GM23248 (cell line): ENCODE measurements around the gene ITPA. TPM values are rescaled to one million over a fixed set of nuclear protein-coding genes. Genes with fewer than 3 reads are reported as not detected.

Experiments
- DNase-seq: peaks from one replicate; pipeline ENCODE4 v3.0.0-alpha.2; 2015
- H2AFZ ChIP-seq: fragments of 200-600 bp; sonication (generic); 2 replicates; pipeline ENCODE4 v1.6.1; 2016; ENCODE audit warnings: antibody characterized with exemption
- H3F3A ChIP-seq: fragments of 200-600 bp; sonication (generic); 2 replicates; pipeline ENCODE4 v1.6.1; 2016; ENCODE audit warnings: mild to moderate bottlenecking, antibody characterized with exemption, mixed run types; ENCODE audit not compliant: insufficient read depth
- H3K27ac ChIP-seq: fragments of 200-600 bp; sonication (generic); 2 replicates; pipeline ENCODE4 v1.5.1; 2016; ENCODE audit warnings: mild to moderate bottlenecking
- H3K27me3 ChIP-seq: fragments of 200-600 bp; sonication (generic); replicated peaks from 2 replicates; pipeline ENCODE4 v1.6.1; 2016; ENCODE audit warnings: mild to moderate bottlenecking; ENCODE audit not compliant: insufficient read depth
- H3K36me3 ChIP-seq: fragments of 200-600 bp; sonication (generic); 2 replicates; pipeline ENCODE4 v1.6.1; 2016; ENCODE audit warnings: low read depth, mild to moderate bottlenecking
- H3K4me1 ChIP-seq: fragments of 200-600 bp; sonication (generic); 2 replicates; pipeline ENCODE4 v1.6.1; 2016; ENCODE audit warnings: mild to moderate bottlenecking; ENCODE audit not compliant: insufficient read depth
- H3K4me2 ChIP-seq: fragments of 200-600 bp; sonication (generic); one replicate; pipeline ENCODE4 v1.6.1; 2016; ENCODE audit warnings: mild to moderate bottlenecking; ENCODE audit not compliant: unreplicated experiment
- H3K4me3 ChIP-seq: fragments of 200-600 bp; sonication (generic); 2 replicates; pipeline ENCODE4 v1.5.1; 2016; ENCODE audit warnings: mild to moderate bottlenecking
- H3K79me2 ChIP-seq: fragments of 200-600 bp; sonication (generic); 2 replicates; pipeline ENCODE4 v1.6.1; 2016; ENCODE audit warnings: mild to moderate bottlenecking; ENCODE audit not compliant: insufficient read depth
- H3K9ac ChIP-seq: fragments of 200-600 bp; sonication (generic); 2 replicates; pipeline ENCODE4 v1.6.1; 2016; ENCODE audit warnings: mild to moderate bottlenecking
- H3K9me2 ChIP-seq: fragments of 200-600 bp; sonication (generic); 2 replicates; pipeline ENCODE4 v1.6.1; 2016; ENCODE audit warnings: mixed run types, mild to moderate bottlenecking, moderate library complexity; ENCODE audit not compliant: insufficient read depth
- H3K9me3 ChIP-seq: fragments of 200-600 bp; sonication (generic); one replicate; pipeline ENCODE4 v1.6.1; 2017; ENCODE audit warnings: low read depth
- H4K20me1 ChIP-seq: fragments of 200-600 bp; sonication (generic); 2 replicates; pipeline ENCODE4 v1.6.0; 2016; ENCODE audit not compliant: insufficient read depth
- EZH2 ChIP-seq: fragments of 200-600 bp; sonication (generic); IDR thresholded peaks from 2 replicates; pipeline ENCODE4 v1.6.1; 2018; ENCODE audit warnings: antibody characterized with exemption, mild to moderate bottlenecking; ENCODE audit not compliant: insufficient read depth, poor library complexity, severe bottlenecking
- EZH2phosphoT487 ChIP-seq: fragments of 200-600 bp; sonication (generic); IDR thresholded peaks from 2 replicates; pipeline ENCODE4 v1.6.1; 2018; ENCODE audit warnings: antibody characterized with exemption, moderate library complexity, mild to moderate bottlenecking, low read depth; ENCODE audit not compliant: insufficient read depth
- WGBS, 2 experiments: methylation state at CpG; one replicate each; pipeline ENCODE4 v1.1.6; 2015 to 2017; ENCODE audit warnings: low lambda C conversion rate in 2 of 2, low coverage in 1 of 2; ENCODE audit errors: missing lambda C conversion rate in 2 of 2; 5-methylcytosine and 5-hydroxymethylcytosine counted together
- in situ Hi-C: fragments of 300-500 bp; cut with MboI; formaldehyde crosslinking; loops from 2 replicates; pipeline ENCODE4 v1.15.0; 2020
- polyA plus RNA-seq: library from polyadenylated mRNA; unstranded; fragments of >200 nt; fragmentation: Nextera tagmentation; extraction: Ambion mirVana; gene quantifications from 2 replicates; pipeline ENCODE4 v1.2.1, GENCODE V29; 2016
- total RNA-seq: library from RNA; depleted of rRNA; stranded (reverse); fragments of >200 nt; shearing (Covaris generic); gene quantifications from 2 replicates; pipeline ENCODE4 v1.2.3, GENCODE V29; 2014

Gene ITPA
- total and polyA plus RNA-seq, 2 experiments from 2014 or later: 43.6 to 63.8 TPM

GRCh38 chr20:3227936-3228749 is 18.8 kb downstream of the ITPA start:
- Histone ChIP-seq H3K4me1 (no peaks in the 10 kb centered on the region), H3K27me3 (no peaks in the 10 kb centered on the region), H3K79me2 (no peaks in the 10 kb centered on the region), H3K4me2 (no peak overlapping the region), H3F3A (no peaks in the 10 kb centered on the region), H3K9me3 (no peaks in the 10 kb centered on the region), H2AFZ (no peak overlapping the region), H3K36me3 (no peaks in the 10 kb centered on the region; the same call in 1 of the 2 replicates), H3K9ac (no peak overlapping the region), H3K4me3 (no peak overlapping the region), H3K9me2 (no peaks in the 10 kb centered on the region), H4K20me1 (no peaks in the 10 kb centered on the region), H3K27ac (no peak overlapping the region)
- 75 to 78% methylated on average over 29 to 42 of the region's 42 CpGs for WGBS, 2 experiments
- no peak for DNase-seq
- no peak for TF ChIP-seq EZH2phosphoT487
- no peak for TF ChIP-seq EZH2
- in situ Hi-C loops: no loop called here

GRCh38 chr20:3228750-3229032 is 19.4 kb downstream of the ITPA start:
- 67 to 79% methylated on average over 8 to 11 of the region's 11 CpGs for WGBS, 2 experiments
- TF ChIP-seq EZH2 (no peak), EZH2phosphoT487 (no peak)

GRCh38 chr20:3229158-3229557 is 19.9 kb downstream of the ITPA start:
- Histone ChIP-seq H3K4me3 (no peak overlapping the region), H3K27me3 (no peaks in the 10 kb centered on the region), H3F3A (no peaks in the 10 kb centered on the region), H3K4me1 (no peaks in the 10 kb centered on the region), H3K27ac (no peak overlapping the region), H2AFZ (no peak overlapping the region), H3K4me2 (no peak overlapping the region), H3K9ac (no peak overlapping the region), H3K79me2 (no peaks in the 10 kb centered on the region), H3K9me2 (no peaks in the 10 kb centered on the region), H3K9me3 (no peaks in the 10 kb centered on the region), H3K36me3 (no peaks in the 10 kb centered on the region), H4K20me1 (no peaks in the 10 kb centered on the region)
- no peak for DNase-seq
- in situ Hi-C loops: no loop called here
- TF ChIP-seq EZH2 (no peak), EZH2phosphoT487 (no peak)
- 87 to 89% methylated on average over 21 to 22 of the region's 22 CpGs for WGBS, 2 experiments

More at GRCh38 chr20:3228750-3229032, 19.4 kb downstream of the ITPA start:
- no peak overlapping the region for H3K4me3 ChIP-seq
- no peaks in the 10 kb centered on the region for H3F3A ChIP-seq
- no peak overlapping the region for H3K9ac ChIP-seq
- H3K4me1 ChIP-seq: no peaks in the 10 kb centered on the region
- no peaks in the 10 kb centered on the region for H3K27me3 ChIP-seq
- H4K20me1 ChIP-seq: no peaks in the 10 kb centered on the region
- H3K36me3 ChIP-seq: no peaks in the 10 kb centered on the region; the same call in 1 of the 2 replicates
- DNase-seq: no peak
- no peaks in the 10 kb centered on the region for H3K9me3 ChIP-seq
- no peaks in the 10 kb centered on the region for H3K9me2 ChIP-seq
- no peak overlapping the region for H3K27ac ChIP-seq
- no peaks in the 10 kb centered on the region for H3K79me2 ChIP-seq
- H3K4me2 ChIP-seq: no peak overlapping the region
- in situ Hi-C loops: no loop called here
- H2AFZ ChIP-seq: no peak overlapping the region

GRCh38 chr20:3229798-3230197 is 20.5 kb downstream of the ITPA start:
- TF ChIP-seq EZH2phosphoT487 (no peak), EZH2 (no peak)
- H3K27ac ChIP-seq: no peak overlapping the region
- no peak overlapping the region for H3K9ac ChIP-seq
- no peak for DNase-seq
- H3K9me2 ChIP-seq: no peaks in the 10 kb centered on the region
- no peaks in the 10 kb centered on the region for H3K4me1 ChIP-seq
- no peaks in the 10 kb centered on the region for H3F3A ChIP-seq
- no peaks in the 10 kb centered on the region for H3K36me3 ChIP-seq
- H3K79me2 ChIP-seq: no peaks in the 10 kb centered on the region
- H2AFZ ChIP-seq: no peak overlapping the region
- H4K20me1 ChIP-seq: no peaks in the 10 kb centered on the region
- no peaks in the 10 kb centered on the region for H3K27me3 ChIP-seq
- no peak overlapping the region for H3K4me2 ChIP-seq
- 76 to 81% methylated on average over 14 of the region's 14 CpGs for WGBS, 2 experiments
- in situ Hi-C loops: no loop called here
- H3K9me3 ChIP-seq: no peaks in the 10 kb centered on the region
- no peak overlapping the region for H3K4me3 ChIP-seq

GRCh38 chr20:3231116-3231515 is 21.8 kb downstream of the ITPA start:
- H3K9me3 ChIP-seq: no peaks in the 10 kb centered on the region
- in situ Hi-C loops: no loop called here
- no peak for DNase-seq
- no peaks in the 10 kb centered on the region for H3K4me1 ChIP-seq
- no peak overlapping the region for H3K27ac ChIP-seq
- no peak overlapping the region for H3K4me2 ChIP-seq
- no peaks in the 10 kb centered on the region for H3K9me2 ChIP-seq
- no peak overlapping the region for H2AFZ ChIP-seq
- no peaks in the 10 kb centered on the region for H3K27me3 ChIP-seq
- no peaks in the 10 kb centered on the region for H3K36me3 ChIP-seq
- H3F3A ChIP-seq: no peaks in the 10 kb centered on the region
- 88 to 92% methylated on average over 21 of the region's 21 CpGs for WGBS, 2 experiments
- no peak overlapping the region for H3K9ac ChIP-seq
- no peaks in the 10 kb centered on the region for H3K79me2 ChIP-seq
- TF ChIP-seq EZH2 (no peak), EZH2phosphoT487 (no peak)
- no peaks in the 10 kb centered on the region for H4K20me1 ChIP-seq
- no peak overlapping the region for H3K4me3 ChIP-seq
